HEK293 (cell line): ENCODE results near the gene AADAC.

Source experiments
- HOXD13 ChIP-seq: sonication (generic); formaldehyde crosslinking; IDR thresholded peaks from 2 replicates; pipeline ENCODE4 v1.8.0; 2022; ENCODE audit warnings: missing genetic modification reagents, borderline replicate concordance
- ZNF404 ChIP-seq: fragments of 450-650 bp; formaldehyde crosslinking; IDR thresholded peaks from 2 replicates; pipeline ENCODE4 v1.5.1; 2017; ENCODE audit warnings: missing biosample characterization, missing genetic modification characterization
- TF ChIP-seq, protein P1 (sequence below): fragments of 450-650 bp; formaldehyde crosslinking; IDR thresholded peaks from 2 replicates; pipeline ENCODE4 v1.5.1; 2017; ENCODE audit warnings: missing biosample characterization, missing genetic modification characterization

Gene AADAC

DNA sequence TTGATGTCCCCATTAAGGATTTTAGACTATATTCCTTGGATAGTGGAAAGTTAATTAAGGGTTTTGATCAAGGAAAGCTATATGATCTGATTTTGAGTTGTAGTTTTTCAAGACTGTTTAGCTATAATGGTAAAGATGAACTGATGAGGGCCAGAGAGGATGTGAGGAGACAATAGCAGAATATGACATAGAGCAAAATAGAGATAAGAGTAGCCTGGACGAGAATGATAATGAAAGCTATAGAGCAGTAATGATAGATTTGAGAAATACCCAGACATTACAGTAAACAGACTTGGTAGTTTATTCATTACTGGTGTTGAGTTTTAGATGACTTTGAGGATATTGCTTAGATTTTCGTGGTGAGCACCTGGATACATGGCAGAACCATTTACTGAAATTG lies 63.4 kb downstream of the AADAC start (continued):
- TF ChIP-seq, protein P1, sequence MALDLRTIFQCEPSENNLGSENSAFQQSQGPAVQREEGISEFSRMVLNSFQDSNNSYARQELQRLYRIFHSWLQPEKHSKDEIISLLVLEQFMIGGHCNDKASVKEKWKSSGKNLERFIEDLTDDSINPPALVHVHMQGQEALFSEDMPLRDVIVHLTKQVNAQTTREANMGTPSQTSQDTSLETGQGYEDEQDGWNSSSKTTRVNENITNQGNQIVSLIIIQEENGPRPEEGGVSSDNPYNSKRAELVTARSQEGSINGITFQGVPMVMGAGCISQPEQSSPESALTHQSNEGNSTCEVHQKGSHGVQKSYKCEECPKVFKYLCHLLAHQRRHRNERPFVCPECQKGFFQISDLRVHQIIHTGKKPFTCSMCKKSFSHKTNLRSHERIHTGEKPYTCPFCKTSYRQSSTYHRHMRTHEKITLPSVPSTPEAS (tag by site-specific recombination): no peak
- no peak for TF ChIP-seq HOXD13 (CRISPR knock-in tag)
- no peak for TF ChIP-seq ZNF404
